HG03045 (cell line): ENCODE data around the gene FGF3.
"Not testable (repeated sequence)": the region's sequence is repeated elsewhere in the genome, so short reads cannot be mapped to it uniquely, and the experiment has no call there.

Experiments
- ATAC-seq: cut with Tn5 transposase; IDR thresholded peaks from one replicate; pipeline ENCODE4 v1.9.1; 2021; ENCODE audit warnings: mild to moderate bottlenecking, moderate library complexity; ENCODE audit not compliant: unreplicated experiment

FGF3 gene

DNA sequence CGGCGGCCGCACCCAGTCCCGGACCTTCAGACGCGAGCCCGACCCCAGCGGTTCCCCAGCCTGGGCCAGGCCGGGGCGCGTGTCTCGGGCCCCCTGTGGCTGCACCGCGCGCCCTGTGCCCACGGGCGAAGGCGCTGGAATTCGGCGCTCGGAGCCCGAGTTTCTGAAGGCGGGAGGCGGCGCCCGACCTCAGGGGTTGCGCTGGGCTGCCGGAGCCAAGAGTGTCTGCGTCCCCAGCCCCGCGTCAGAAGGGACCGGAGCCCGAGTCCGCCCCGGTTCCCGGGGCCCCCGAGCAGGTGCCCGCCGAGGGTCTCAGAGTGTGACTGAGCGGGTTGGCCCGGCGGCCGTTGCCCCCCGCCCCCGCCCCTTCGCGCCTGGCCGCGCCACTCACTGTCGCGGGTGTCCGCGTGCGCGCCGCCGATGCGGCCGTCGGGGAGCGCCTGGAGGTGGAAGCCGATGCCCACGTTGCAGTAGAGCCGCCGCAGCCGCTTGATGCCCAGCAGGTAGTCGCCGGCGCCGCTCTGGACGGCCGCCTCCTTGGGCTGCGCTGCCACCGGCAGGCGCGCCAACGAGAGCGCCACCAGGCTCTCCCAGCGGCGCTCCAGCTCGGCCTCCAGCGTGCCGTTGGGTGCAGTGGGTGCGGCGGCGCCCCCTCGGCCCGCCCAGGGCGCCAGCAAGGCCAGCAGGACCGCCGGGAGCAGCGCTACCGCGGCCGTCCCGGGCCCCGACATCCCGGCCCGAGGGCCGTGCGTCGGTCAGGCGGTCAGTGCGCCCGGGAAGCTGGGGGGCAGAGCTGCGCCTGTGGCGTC, 44.7 kb downstream of the FGF3 start:
- no peak for ATAC-seq

DNA sequence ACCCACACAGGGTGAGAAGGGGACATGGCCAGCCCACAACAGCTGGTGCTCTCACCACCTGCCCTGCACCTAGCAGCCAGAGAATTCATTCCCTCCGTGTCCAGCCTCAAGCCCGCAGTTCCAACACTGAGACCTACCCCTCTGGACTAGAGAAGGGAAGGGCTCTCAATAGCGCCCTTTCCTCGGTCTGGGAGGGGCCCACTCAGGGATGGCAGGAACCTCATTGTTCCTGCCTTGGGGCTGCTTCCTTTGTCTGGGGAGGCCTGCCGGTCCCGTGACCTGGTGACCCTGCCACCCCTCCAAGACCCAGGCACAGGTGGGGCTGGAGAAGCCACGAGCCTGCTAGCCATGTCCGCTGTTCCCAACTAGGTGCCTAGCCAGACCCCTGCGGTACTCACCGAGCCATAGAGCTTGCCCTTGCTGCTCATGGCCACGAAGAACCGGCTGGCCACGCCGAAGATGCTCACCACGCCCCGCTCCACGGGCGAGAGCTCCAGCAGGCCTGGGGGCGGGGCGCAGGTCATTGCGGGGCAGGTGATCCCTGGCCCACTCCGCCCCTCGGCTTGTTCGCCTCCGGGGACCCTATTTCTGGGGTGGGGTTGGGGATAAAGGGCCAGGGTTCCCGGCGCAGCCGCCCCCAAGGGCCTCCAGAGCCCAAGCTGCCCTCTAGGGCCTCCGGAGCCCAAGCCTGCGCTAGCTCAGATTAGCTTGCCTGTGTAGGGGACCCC, 45.4 kb downstream of the FGF3 start:
- no peak for ATAC-seq

DNA sequence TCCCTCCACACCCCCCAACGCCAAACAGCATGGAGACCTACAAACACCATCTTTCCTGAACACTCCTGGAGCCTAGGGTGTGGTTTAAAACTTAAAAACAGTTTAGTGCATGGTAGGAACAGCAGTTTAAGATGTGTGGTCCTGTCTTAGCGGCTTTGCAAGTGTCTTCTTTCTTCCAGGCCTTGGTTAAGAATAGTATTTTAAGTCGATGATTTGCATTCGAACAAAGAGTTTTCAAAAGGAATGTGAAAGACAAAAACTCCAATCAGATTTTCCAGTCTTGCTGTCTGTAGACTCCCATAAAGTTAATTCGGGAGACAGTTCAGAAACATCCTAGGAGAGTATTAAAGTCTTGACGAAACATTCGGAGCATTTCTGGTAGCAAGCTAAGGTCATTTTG, 47.8 kb downstream of the FGF3 start:
- ATAC-seq = no peak

DNA sequence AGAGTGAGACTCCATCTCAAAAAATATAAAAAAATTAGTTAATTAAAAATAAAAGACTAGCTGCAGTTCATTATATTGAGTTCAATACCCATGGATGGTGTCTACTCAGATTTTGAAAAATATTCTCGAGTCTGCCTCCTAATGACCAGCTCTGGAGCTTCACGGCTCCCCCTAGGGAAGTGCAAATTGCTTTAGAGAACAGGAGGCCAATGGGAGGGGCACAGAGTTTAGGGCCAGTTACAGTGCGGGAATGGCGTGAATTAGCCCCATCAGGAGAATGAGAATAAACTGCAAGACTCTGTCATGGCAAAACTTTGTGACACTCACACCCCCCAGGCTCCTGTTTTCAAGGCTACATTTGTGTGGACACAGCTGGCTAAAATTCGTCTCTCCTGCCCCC, 48.7 kb downstream of the FGF3 start:
- no peak for ATAC-seq

GRCh38 chr11:69765498-69765995, 53.7 kb downstream of the FGF3 start:
- ATAC-seq = no peak

- ATAC-seq = not testable (repeated sequence)
These were observed 54.3 kb downstream of the FGF3 start for GRCh38 chr11:69764918-69765317.

DNA sequence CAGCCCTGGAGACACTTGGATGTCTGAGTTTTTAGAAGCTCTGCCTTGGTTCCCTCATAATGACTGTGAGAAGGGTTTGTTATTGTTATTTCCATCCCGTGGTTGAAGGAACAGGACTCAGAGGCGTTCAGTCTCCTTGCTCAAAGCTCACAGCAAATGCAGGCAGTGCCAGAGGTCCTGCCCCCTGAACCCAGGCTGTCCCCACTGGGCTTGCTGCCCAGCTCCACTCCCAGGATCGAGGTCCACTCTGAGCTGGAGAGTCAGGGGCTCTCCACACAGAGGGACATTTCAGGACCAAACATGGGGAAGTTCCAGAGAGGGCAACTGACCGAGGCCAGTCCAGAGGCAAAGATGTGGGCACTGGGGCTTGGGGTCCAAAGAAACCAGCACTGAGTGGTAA, 58.9 kb downstream of the FGF3 start:
- no peak for ATAC-seq
